GM12892 (cell line): ENCODE data around the gene TNFRSF6B.
A peak's percentile ranks its signal among the peaks of the same experiment; 100 is the strongest.

Source experiments
- DNase-seq: peaks from one replicate; pipeline ENCODE4 v3.0.0; 2011; ENCODE audit not compliant: insufficient read length
- FAIRE-seq: peaks from 2 replicates; lab custom pipeline; 2011; peaks lifted over from hg19 to GRCh38; lab: Jason Lieb, UNC
- POLR2A ChIP-seq: IDR thresholded peaks from 2 replicates; pipeline ENCODE4 v1.6.1; 2011; ENCODE audit warnings: low read depth, low read length, control low read depth
- POLR2AphosphoS5 ChIP-seq: IDR thresholded peaks from 2 replicates; pipeline ENCODE4 v1.6.1; 2011; ENCODE audit warnings: low read depth, low read length, control low read depth
- TAF1 ChIP-seq: IDR thresholded peaks from 2 replicates; pipeline ENCODE4 v1.6.1; 2011; ENCODE audit warnings: low read depth, mild to moderate bottlenecking, control low read depth, low read length, borderline replicate concordance

The TNFRSF6B gene

DNA sequence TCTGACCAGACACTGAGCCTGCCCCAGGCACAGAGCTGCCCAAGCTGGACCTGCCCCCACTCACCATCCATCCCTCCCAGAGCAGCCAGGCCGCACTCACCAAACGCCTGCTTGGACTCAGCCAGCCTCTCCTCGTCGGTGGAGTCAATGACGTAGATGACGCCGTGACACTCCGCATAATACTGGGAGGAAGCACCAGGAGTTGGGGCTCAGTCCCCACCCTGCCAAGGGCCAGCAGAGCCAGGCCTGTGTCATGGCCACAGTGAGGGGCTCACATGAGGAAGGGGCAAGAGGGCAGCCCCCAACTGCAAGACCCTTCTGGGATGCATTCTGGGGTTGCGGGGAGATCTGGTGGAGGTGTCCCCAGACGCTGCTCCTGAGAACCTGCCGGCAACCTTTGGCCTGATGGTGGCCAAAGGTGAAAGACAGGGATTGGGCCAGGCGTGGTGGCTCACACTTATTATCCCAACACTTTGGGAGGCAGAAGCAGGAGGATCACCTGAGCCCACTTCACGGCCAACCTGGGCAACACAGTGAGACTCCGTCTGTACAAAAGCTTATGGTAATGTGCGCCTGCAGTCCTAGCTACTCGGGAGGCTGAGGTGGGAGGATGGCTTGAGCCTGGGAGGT lies 5.7 kb downstream of the TNFRSF6B start:
- no peak for DNase-seq
- no peak for FAIRE-seq
- TF ChIP-seq POLR2A (no peak), TAF1 (no peak), POLR2AphosphoS5 (no peak)

DNA sequence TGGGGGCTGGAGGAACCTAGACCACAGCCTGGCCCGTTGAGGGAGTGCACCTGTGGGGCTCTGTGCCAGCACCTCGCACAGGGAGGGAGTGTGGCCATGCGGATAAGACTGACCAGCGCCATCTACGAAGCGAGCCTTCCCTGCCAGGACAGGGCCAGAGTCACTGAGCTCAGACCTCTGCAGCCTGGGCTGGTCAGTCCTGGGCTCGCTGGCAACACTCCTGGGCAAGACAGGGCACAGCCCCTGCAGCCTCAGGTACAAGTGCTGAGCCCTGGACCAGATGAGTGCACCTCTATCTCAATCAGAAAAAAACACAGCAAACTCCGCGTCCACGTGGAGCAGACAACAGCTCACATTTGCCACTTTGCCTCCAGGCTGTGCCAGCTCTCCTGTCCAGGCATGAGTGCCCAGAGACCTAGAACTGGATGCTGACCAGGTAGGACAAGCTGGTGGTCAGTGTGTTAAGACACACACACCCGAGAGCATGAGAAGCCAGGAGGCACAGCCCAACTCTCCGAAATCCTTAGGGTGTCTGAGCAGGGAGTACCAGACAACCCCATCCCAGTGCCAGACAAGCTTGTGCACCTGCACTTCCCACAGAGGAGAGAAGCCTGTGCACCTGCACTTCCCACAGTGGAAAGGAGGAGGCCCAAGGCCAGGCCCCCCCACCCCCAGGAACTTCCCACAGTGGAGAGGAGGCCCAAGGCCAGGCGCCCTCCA lies 6.5 kb downstream of the TNFRSF6B start:
- TF ChIP-seq POLR2AphosphoS5: no peak; the same call in 1 of the 2 replicates
- no peak for TF ChIP-seq POLR2A
- TF ChIP-seq TAF1: no peak
- FAIRE-seq (no peak), DNase-seq (no peak)

DNA sequence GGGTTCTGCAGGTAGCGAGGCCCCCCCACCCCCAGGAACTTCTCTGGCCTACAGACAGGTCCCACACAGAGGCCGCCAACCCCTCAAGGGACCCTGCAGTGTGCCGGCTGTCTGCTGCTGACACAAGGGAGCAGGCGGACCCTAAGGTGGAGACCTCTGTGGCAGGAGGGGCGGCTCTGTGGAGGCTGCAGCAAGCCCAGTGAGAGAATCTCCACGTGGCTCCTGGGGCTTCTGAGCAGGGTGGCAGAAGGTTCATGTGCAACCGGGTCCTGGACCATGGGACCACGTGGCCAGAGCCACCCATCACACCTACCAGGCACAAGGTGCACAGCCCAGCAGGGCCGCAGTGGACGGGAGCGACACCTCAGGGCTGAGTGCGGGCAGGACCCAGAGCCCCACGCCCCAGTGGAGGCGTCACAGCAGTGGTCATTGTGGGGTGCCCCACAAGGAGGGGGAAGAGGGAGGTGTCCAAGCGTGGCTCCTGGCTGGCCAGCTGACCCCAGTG lies 7.1 kb downstream of the TNFRSF6B start:
- DNase-seq (no peak), FAIRE-seq (no peak)
- no peak for TF ChIP-seq TAF1
- no peak; the same call in 1 of the 2 replicates for TF ChIP-seq POLR2A
- no peak for TF ChIP-seq POLR2AphosphoS5

DNA sequence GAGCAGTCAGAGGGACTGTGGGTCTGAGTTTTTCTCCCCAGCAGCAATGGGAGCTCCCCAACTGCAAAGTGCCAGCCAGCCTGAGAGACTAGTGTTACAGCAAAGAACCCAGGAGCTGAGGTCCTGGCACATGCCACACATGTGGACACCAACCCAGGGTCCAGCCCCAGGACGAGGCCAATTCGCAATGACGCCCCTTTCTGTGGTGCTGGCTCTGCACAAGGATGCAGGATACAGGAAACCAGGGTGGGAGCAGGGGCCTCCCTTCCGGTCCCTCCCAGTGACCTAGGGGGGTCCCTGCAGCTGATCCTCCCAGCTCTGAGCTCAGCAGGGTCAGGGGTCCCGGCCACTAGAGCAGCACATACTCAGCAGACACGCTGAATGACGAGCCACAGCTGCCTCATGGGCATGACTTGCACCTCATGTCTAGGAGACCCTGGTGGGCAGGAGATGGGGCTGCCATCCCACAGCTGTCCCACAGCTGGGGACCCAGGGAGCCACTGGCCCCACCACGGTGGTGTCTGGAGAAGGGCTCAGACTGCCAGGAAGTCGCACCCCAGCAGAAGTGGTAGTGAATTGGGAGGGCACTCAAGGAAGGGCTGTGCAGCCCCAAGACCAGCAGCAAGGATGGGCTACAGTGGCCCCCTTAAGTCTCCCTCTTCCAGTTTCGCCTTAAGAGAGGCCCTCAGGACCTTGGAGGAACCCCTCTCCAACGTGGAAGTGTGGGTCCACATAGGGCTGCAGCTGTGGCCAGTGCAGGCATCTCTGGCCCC lies 7.7 kb downstream of the TNFRSF6B start:
- DNase-seq: no peak
- TF ChIP-seq POLR2A: no peak
- no peak for TF ChIP-seq TAF1
- TF ChIP-seq POLR2AphosphoS5: no peak
- FAIRE-seq: no peak

DNA sequence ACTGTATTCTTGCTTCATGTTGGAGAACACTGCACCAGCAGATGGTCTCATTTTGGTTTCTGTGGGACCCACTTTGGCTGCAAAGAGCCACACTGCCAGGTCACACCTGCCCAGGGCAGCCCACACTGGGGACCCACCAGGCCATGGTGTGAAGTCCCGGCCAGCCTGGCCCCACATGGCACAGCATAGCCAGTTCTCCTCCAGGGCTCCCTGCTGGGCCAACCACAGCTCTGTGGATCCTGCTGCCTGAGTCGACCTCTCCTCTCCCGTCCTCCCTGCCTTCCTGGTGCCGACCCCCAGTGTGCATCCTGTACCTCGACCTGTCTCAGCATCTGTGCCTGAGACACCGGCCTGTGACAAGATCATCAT lies 8.3 kb downstream of the TNFRSF6B start:
- TF ChIP-seq POLR2A: no peak
- TF ChIP-seq TAF1: no peak
- FAIRE-seq: no peak
- no peak for DNase-seq

DNA sequence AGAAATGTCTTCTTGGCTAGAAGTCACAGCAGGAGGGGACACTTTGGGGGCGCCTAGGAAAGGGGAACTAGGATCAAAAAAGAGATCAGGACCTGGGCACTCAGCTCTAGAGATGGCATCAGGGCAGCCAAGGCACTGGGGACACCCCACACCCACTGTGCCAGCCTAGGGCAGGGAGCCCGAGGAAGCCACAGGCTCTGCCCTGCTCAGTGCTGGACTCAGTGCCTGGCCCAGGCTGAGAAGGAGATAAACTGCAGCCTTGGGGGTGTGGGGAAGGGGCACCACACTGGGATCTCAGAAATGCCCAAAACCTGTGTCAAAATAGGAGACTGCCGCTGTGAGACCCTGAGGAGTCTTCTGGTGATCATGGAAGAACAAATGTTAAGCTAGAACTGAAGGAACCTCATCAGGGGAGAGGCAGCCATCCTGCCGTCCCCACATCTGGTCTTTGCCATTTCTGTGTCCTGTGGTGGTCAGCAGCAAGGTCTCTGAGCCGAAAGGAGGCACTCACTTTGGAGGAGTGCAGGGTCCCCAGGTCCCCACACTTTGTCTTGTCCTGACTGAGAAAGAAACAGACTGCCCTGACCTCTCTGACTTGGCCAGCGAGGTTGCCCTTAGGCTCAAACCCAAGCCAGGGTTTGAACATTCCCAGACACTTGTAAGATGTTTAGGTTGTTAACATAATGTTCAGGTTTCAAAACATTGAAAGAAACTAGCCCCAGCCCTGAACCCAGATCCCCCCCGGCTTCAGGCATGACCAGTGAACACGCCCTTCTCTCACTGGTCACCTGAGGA lies 9.0 kb downstream of the TNFRSF6B start:
- TF ChIP-seq TAF1 (no peak), POLR2A (no peak), POLR2AphosphoS5 (no peak)
- no peak for FAIRE-seq
- DNase-seq: no peak

DNA sequence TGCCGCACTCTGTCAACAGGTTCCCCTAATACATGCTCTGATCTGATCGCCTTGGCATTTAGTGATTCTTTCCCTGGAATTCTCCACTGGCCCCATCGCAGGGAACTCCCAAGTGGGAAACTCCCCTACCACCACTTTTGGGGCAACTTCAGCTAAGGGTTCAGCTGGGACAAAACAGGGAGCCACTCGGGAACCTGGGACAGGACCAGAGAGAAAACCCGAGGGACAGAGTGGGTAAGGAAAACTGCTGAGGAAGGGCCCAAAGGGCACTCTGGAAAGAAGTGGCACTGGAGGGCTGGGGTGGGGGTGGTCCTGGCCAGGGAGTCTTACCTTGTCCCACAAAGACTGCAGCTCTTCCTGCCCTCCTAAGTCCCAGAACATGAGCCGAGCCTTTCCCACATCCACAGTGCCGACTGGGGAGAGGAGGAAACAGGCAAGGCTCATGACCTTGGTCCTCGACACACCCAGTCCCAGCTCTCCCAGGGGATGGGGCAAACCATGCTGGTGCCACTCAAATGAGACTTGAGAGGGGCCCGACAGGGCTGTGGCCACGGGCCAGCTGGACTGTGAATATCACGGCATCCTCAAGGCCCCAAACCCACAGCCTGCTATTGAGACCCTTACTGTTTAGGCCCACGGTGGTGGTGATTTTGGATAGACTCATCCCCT lies 9.7 kb downstream of the TNFRSF6B start:
- TF ChIP-seq POLR2AphosphoS5 (no peak), TAF1 (no peak), POLR2A (no peak)
- DNase-seq: no peak
- no peak for FAIRE-seq

DNA sequence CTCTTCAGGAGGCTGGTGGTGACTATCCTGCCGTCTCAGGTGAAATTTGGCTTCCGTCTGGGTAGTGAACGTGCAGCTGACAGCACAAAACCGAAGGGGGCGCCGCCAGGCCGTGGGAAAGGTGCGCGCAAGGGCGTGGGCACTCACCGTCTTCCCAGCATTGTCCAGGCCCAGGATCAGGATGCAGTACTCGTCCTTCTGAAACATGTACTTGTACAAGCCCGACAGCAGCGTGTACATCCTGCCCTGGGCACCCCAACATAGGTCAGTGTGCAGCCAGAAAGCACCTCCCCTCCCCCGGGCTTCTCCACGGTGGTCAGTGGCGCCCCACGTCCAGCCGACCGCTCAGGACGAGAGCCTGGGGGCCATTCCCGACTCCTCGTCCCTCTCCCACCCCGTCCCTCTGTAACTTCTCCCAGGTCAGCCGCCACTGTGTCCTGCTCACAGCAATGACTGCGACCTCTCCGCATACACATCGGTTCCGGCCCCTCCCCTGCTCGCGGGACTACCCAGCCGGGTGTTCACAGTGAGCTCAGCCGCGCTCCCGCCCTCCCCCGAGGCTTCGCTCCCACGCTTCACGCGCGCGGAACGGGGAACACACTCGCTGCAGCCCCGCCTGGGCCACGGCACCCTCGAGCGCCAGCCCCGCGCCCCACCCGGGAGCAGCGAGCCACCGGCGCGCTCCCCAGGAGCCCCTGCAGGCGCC lies 10.6 kb downstream of the TNFRSF6B start:
- FAIRE-seq (peak; percentile 84), DNase-seq (peak; percentile 60)
- TF ChIP-seq POLR2AphosphoS5: no peak
- TF ChIP-seq TAF1: 0 out of 2 replicates have a peak, but pooled peaks have one; percentile 13

DNA sequence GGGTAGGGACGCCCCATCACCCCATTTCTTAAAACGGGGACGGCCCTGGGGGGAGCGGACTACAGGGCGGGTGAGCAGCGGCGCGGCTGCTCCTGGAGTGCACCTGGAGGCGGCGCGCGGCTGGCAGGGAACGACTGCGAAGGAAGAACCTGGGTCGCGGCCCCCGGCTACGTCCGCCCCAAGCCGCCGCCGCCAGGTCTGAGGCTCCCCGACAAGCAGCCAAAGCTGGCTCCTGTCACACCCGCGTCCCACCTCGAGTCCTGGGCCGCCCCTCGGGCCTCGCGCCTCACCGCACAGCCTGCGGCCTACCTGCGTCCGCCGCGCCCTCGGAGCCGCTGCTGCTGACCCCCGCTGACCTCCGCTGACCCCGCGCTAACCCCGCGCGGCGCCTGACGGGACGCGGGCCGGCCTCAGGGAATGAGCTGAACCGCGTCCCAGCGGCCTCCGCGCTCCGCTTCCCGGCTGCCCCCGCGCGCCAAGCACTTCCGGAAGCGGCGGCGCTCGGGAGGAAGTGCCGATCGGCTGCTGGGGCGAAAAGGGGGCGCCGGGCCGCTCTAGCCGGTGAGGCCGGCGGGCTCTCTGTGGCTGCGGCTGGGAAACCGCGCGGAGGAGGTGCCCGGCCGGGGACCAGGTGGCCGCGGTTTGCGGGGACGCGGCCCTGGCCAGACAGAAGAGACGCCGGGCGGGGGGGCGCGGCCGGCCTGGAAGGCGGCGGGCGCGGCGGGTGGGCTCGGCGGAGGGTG lies 11.3 kb downstream of the TNFRSF6B start, which contains the start of the genes ARFRP1 and ZGPAT:
TSS of gene ARFRP1 (minus strand) at position 419 of the 743 bp plus-strand sequence. CDS start 885 bp downstream, outside the sequence.
TSS of gene ZGPAT (plus strand) at position 482 of the 743 bp plus-strand sequence. CDS start 542 bp downstream, outside the sequence.
- peak; percentile 95 for FAIRE-seq
- TF ChIP-seq POLR2AphosphoS5: no peak
- peak; percentile 76; the same call in 1 of the 2 replicates for TF ChIP-seq POLR2A
- 0 out of 2 replicates have a peak, but pooled peaks have one; percentile 40 for TF ChIP-seq TAF1
- DNase-seq: peak; percentile 90
